HUES6 (cell line): Measurements from ENCODE around the gene PRKCA.

Experiments used
- H3K27ac ChIP-seq: 2 replicates; pipeline ENCODE4 v1.7.0; 2013; ENCODE audit warnings: low read depth, mild to moderate bottlenecking, low read length, inconsistent platforms
- H3K27me3 ChIP-seq: 2 replicates; pipeline ENCODE4 v1.6.1; 2013; ENCODE audit warnings: low read length; ENCODE audit not compliant: control insufficient read depth, insufficient read depth
- H3K36me3 ChIP-seq: 2 replicates; pipeline ENCODE4 v1.6.1; 2013; ENCODE audit warnings: low read length; ENCODE audit not compliant: control insufficient read depth, insufficient read depth
- H3K4me1 ChIP-seq: 2 replicates; pipeline ENCODE4 v1.6.1; 2013; ENCODE audit warnings: low read length; ENCODE audit not compliant: control insufficient read depth, insufficient read depth
- H3K4me3 ChIP-seq: 2 replicates; pipeline ENCODE4 v1.5.1; 2013; ENCODE audit warnings: low read depth, low read length
- H3K9ac ChIP-seq: one replicate; pipeline ENCODE4 v1.6.1; 2013; ENCODE audit warnings: mild to moderate bottlenecking, low read length
- H3K9me3 ChIP-seq: 2 replicates; pipeline ENCODE4 v1.6.1; 2013; ENCODE audit warnings: low read depth, low read length; ENCODE audit not compliant: control insufficient read depth, insufficient read depth

PRKCA gene

DNA sequence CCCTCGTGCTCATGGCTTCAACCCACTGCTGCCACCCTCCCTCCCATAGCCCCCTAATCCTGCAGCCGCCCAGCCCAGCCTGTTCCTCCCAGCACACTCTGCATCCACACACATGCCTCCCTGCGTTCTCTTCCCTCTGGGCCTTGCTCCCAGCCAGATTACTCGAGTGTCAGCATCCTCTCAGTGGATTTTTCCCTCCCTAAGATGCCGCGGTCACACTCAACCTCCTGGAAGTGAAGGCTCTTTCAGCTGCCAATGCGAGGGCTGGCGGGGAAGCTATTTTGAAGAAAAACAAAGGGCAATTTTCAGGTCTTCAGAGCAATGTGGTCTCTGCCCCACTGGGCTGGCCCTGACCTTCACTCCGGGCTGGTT is 509.3 kb downstream of the PRKCA start:
- H3K4me1 ChIP-seq = no peaks in the 10 kb centered on the region
- no peak overlapping the region for H3K27ac ChIP-seq
- no peaks in the 10 kb centered on the region for H3K9me3 ChIP-seq

DNA sequence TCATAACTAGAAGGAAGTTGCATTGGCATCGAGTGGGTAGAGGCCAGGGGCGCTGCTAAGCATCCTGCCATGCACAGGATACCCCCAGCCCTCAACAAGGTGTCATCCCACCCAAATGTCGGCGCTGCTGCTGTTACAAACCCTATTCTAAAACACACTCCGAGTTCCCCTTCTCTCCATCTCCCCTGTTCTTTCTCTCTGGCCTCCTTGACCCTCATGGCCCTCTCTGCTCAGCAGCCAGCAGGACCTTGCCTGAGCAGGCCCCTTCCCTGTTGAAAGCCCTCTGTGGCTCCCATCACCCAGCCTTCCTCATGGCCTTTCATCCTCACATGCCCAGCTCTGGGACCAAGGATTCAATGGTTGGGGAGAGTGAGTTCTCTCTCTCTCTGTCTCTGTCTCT is 510.2 kb downstream of the PRKCA start:
- Histone ChIP-seq H3K27me3 (no peaks in the 10 kb centered on the region), H3K36me3 (no peaks in the 10 kb centered on the region), H3K9ac (no peak overlapping the region), H3K9me3 (peaks cover 6% of the 10 kb centered on the region), H3K4me1 (no peaks in the 10 kb centered on the region), H3K4me3 (no peak overlapping the region), H3K27ac (no peak overlapping the region)

More for the DNA sequence above, 509.3 kb downstream of the PRKCA start:
- Histone ChIP-seq H3K36me3 (no peaks in the 10 kb centered on the region), H3K9ac (no peak overlapping the region), H3K4me3 (no peak overlapping the region), H3K27me3 (no peaks in the 10 kb centered on the region)

DNA sequence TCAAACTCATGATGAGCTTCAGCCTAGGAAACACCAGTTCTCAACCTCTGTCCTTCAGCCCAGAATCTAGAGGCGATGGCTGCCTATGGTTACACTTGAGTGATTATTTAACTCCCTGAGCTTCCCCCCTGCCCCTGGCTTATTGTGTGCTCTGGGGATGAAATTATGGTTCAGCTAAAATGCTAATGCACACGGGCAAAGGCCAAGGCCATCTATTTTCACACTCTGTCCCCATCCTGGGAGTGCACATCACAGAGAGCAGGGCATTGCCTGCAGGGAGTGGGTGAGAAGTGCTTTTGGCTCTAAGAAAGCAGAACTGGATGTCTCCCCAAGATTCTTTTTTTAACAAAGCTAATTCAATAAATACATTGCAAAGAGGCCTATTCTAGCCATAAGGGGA is 510.9 kb downstream of the PRKCA start:
- no peak overlapping the region for H3K4me3 ChIP-seq
- no peak overlapping the region for H3K9ac ChIP-seq
- H3K27me3 ChIP-seq = no peaks in the 10 kb centered on the region
- H3K9me3 ChIP-seq = peaks cover 13% of the 10 kb centered on the region
- H3K27ac ChIP-seq = no peak overlapping the region
- H3K4me1 ChIP-seq = no peaks in the 10 kb centered on the region
- H3K36me3 ChIP-seq = no peaks in the 10 kb centered on the region

DNA sequence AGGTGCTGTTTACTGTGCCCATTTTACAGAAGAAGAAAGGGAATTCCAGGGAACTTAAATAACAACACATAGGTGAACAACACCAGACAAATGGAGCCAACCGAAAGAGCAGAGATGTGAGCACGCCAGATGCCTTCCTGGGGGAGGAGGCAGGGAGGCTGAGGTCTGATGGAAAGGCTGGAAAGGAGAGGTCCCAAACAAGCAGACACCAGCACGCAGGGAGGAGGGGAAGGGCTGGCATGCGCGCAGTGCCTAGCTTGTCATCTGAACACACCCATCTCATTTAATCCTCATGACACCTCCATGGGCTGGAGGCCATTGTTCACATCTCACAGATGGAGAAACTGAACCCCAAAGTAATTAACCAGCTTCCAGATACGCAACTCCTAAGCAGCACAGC is 511.6 kb downstream of the PRKCA start:
- Histone ChIP-seq H3K27me3 (no peaks in the 10 kb centered on the region), H3K27ac (no peak overlapping the region), H3K36me3 (no peaks in the 10 kb centered on the region), H3K9ac (no peak overlapping the region), H3K4me1 (no peaks in the 10 kb centered on the region), H3K9me3 (peaks cover 16% of the 10 kb centered on the region), H3K4me3 (no peak overlapping the region)

DNA sequence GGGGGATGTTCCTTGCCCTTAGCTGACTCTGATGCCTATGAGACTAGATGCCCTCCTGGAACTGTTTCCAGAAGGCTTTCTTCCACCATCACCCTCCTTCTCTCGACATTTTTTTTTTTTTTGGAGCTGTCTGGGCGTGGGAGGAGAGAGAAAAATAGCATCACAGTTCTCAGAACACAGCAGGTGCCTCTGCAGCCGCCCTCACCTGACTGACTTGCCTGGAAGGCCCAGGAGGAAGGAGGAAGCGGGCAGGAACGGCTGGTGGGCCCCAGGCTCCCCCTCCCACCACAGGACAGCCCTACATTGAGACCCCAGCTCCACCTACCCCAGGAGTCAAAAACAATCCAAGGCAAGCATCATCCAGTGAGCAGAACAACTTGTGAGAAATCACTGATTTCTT is 512.2 kb downstream of the PRKCA start:
- Histone ChIP-seq H3K4me1 (no peaks in the 10 kb centered on the region), H3K27me3 (no peaks in the 10 kb centered on the region), H3K27ac (no peak overlapping the region), H3K9ac (no peak overlapping the region), H3K36me3 (no peaks in the 10 kb centered on the region), H3K9me3 (peaks cover 16% of the 10 kb centered on the region), H3K4me3 (no peak overlapping the region)

DNA sequence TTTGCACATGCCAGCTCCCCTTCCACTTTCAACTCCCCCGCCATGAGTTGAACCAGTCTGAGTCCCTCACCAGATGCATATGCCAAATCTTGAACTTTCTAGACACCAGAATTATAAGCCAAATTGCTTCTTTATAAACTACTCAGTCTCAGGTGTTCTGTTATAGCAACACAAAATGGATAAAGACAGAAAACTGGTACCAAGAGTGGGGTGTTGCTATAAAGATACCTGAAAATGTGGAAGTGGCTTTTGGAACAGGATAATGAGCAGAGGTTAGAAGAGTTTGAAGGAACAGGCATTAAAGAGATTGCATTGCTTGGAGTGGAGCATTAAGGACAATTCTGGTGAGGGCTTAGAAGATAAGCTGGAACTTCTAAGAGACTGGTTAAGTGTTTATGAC is 515.3 kb downstream of the PRKCA start:
- no peaks in the 10 kb centered on the region for H3K36me3 ChIP-seq
- no peak overlapping the region for H3K4me3 ChIP-seq
- no peak overlapping the region for H3K9ac ChIP-seq

DNA sequence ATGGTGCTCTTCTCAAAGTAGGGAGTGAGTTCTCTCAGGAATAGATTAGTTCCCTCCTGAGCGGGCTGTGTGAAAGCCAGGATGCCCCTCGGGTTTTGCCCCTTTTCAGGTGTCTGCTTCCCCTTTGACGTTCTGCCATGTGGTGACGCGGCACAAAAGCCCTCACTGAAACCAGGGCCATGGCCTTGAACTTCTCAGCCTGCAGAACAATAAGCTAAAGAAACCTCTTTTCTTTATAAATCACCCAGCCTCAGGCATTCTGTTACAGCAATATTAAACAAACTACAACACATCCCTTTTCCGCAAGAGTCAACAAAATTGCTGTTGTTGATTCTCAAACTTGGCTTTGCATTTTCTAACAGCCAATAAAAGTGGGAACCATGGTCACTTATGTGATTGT is 517.1 kb downstream of the PRKCA start:
- Histone ChIP-seq H3K9ac (no peak overlapping the region), H3K9me3 (peaks cover 16% of the 10 kb centered on the region), H3K4me3 (no peak overlapping the region), H3K4me1 (no peaks in the 10 kb centered on the region), H3K27ac (no peak overlapping the region), H3K27me3 (no peaks in the 10 kb centered on the region), H3K36me3 (no peaks in the 10 kb centered on the region)

More for the DNA sequence above, 515.3 kb downstream of the PRKCA start:
- Histone ChIP-seq H3K9me3 (peaks cover 16% of the 10 kb centered on the region), H3K4me1 (no peaks in the 10 kb centered on the region), H3K27ac (no peak overlapping the region), H3K27me3 (no peaks in the 10 kb centered on the region)

DNA sequence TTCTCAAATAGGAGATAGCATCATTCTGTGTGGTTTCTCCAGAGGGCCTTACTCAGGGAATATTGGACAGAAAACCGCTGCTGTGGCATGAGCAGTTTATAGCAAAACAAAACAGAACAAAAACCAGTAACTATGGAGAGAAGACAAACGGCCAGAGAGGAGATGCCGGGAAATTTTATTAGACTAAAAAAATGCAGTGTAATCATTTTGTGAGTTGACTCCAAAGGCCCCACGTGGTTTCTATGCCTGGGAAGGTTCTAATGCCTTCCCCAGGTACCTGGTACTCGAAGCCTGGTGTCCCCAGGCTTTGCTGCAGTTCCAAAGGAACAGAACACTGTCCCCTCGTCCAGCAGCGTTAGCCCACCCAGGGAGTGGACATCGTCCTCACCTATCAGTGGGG is 519.6 kb downstream of the PRKCA start:
- H3K27ac ChIP-seq = no peak overlapping the region
- H3K9ac ChIP-seq = no peak overlapping the region
- no peaks in the 10 kb centered on the region for H3K36me3 ChIP-seq
- H3K9me3 ChIP-seq = peaks cover 13% of the 10 kb centered on the region
- no peaks in the 10 kb centered on the region for H3K4me1 ChIP-seq
- H3K4me3 ChIP-seq = no peak overlapping the region
- no peaks in the 10 kb centered on the region for H3K27me3 ChIP-seq

DNA sequence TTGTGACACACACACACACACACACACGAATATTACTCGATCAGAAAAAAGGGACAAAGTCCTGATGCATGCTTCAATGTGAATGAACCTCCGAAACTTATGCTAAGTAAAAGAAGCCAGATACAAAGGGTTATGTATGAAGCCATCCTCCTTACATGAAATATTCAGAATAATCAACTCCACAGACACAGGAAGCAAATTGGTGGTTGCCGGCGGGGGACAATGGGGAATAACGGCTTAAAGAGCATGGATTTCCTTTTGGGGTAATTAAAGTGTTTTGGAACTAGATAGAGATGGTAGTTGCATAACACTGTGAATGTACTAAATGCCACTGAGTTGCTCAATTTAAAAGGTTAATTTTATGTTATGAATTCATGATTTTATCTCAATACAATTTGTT is 524.4 kb downstream of the PRKCA start:
- no peak overlapping the region for H3K27ac ChIP-seq
- no peaks in the 10 kb centered on the region for H3K9me3 ChIP-seq
- no peak overlapping the region for H3K4me3 ChIP-seq

DNA sequence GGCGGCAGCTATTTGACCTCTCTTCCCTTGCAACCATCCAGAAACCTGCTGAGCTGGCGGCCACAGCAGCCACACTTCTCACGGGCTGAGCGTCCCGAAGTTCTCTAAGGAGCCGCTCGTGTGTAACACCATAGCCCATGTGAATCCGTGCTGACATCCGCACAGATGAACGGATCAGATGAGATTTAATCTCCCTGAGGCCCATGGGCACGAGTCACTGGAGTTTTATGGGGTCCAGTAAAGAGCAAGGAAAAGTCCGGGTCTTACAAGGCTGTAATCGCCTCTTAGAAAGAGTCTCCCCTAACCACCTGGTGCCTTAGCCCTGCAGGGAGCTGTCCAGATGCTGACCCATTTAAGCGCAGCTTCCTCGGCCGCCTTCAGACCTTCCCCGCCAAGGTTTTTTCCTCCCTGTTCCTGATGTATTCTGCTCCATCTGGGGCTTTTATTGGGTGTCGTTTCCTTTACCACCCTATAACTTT is 527.0 kb downstream of the PRKCA start:
- H3K27me3 ChIP-seq = peaks cover 17% of the 10 kb centered on the region
- peaks cover 17% of the 10 kb centered on the region for H3K4me1 ChIP-seq
- H3K4me3 ChIP-seq = no peak overlapping the region
- no peak overlapping the region for H3K27ac ChIP-seq
- no peak overlapping the region for H3K9ac ChIP-seq
- no peaks in the 10 kb centered on the region for H3K36me3 ChIP-seq
- no peaks in the 10 kb centered on the region for H3K9me3 ChIP-seq

More for the DNA sequence above, 524.4 kb downstream of the PRKCA start:
- H3K9ac ChIP-seq = no peak overlapping the region
- peaks cover 17% of the 10 kb centered on the region for H3K4me1 ChIP-seq
- peaks cover 4% of the 10 kb centered on the region; the same call in 1 of the 2 replicates for H3K27me3 ChIP-seq
- H3K36me3 ChIP-seq = no peaks in the 10 kb centered on the region

DNA sequence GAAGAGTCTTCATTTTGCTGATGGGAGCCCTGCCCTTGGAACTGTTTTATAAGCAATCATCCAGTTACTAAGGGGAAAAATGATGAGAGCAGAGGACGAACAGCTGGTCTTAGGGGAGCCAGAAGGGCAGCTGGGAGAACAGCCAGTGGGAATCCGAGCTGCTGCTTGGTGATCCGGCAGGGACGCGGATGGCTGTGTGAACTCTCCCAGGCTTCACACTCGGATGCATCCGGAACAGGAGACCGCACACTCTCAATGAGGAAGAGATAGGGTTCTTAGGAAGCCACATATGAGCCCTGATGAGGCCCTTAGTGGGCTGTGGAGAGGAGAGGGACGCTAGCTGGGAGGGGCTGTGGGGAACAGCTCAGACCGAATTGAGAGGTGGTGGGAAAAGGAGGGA is 527.5 kb downstream of the PRKCA start:
- Histone ChIP-seq H3K4me3 (peak overlapping the region; percentile 23; the same call in 1 of the 2 replicates), H3K36me3 (no peaks in the 10 kb centered on the region), H3K9me3 (no peaks in the 10 kb centered on the region), H3K4me1 (peaks cover 17% of the 10 kb centered on the region), H3K27ac (no peak overlapping the region), H3K9ac (no peak overlapping the region), H3K27me3 (peaks cover 21% of the 10 kb centered on the region)

DNA sequence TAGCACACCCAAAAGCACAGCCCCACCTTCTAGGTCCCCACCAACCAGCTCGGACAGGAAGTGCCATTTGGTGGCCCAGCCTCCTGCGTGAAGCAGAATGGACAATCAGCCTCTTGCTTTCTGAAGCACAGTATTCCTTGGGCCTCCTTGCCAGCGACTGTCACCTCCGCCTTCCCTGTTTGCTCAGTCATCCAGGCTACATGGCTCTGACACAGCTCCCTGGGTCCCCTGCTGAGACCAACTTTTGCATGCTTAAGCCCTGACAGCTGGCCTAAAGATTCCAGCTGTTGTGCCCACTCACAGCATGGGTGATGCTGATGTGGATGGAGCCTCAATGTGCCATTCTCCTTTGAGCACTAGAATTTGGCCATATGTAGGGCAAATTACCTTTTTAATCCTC is 528.0 kb downstream of the PRKCA start:
- H3K36me3 ChIP-seq = no peaks in the 10 kb centered on the region
- H3K27me3 ChIP-seq = peaks cover 26% of the 10 kb centered on the region
- H3K4me1 ChIP-seq = peaks cover 17% of the 10 kb centered on the region
- H3K4me3 ChIP-seq = peak overlapping the region; percentile 23; the same call in 1 of the 2 replicates
- no peak overlapping the region for H3K9ac ChIP-seq
- H3K9me3 ChIP-seq = no peaks in the 10 kb centered on the region
- no peak overlapping the region for H3K27ac ChIP-seq
